HEK293T (cell line): ENCODE results near the gene METTL18.

Experiments
- ARNT ChIP-seq: fragments of 450-650 bp; IDR thresholded peaks from 2 replicates; pipeline ENCODE4 v1.6.1; 2017; ENCODE audit warnings: mild to moderate bottlenecking
- BHLHE40 ChIP-seq: fragments of 450-650 bp; IDR thresholded peaks from 2 replicates; pipeline ENCODE4 v1.6.1; 2016; ENCODE audit warnings: mild to moderate bottlenecking, moderate library complexity, borderline replicate concordance
- FOXA1 ChIP-seq: fragments of 450-650 bp; IDR thresholded peaks from 2 replicates; pipeline ENCODE4 v1.6.1; 2016; ENCODE audit warnings: mild to moderate bottlenecking
- FOXK2 ChIP-seq: fragments of 450-650 bp; IDR thresholded peaks from 2 replicates; pipeline ENCODE4 v1.6.1; 2016; ENCODE audit warnings: mild to moderate bottlenecking
- FOXM1 ChIP-seq: fragments of 450-650 bp; IDR thresholded peaks from 2 replicates; pipeline ENCODE4 v1.6.1; 2017; ENCODE audit warnings: mild to moderate bottlenecking, borderline replicate concordance
- HDGF ChIP-seq: fragments of 450-650 bp; IDR thresholded peaks from 2 replicates; pipeline ENCODE4 v1.6.1; 2017; ENCODE audit warnings: antibody characterized with exemption, borderline replicate concordance
- L3MBTL2 ChIP-seq: fragments of 450-650 bp; conservative IDR thresholded peaks from 2 replicates; pipeline ENCODE4 v1.6.1; 2016; ENCODE audit warnings: mild to moderate bottlenecking
- LEF1 ChIP-seq: fragments of 450-650 bp; IDR thresholded peaks from 2 replicates; pipeline ENCODE4 v1.6.1; 2017; ENCODE audit warnings: mild to moderate bottlenecking, borderline replicate concordance
- NFRKB ChIP-seq: fragments of 450-650 bp; IDR thresholded peaks from 2 replicates; pipeline ENCODE4 v1.6.1; 2016; ENCODE audit warnings: mild to moderate bottlenecking, moderate library complexity
- SP1 ChIP-seq: fragments of 450-650 bp; IDR thresholded peaks from 2 replicates; pipeline ENCODE4 v1.6.1; 2017
- SUZ12 ChIP-seq: fragments of 450-650 bp; IDR thresholded peaks from 2 replicates; pipeline ENCODE4 v1.6.1; 2016; ENCODE audit warnings: mild to moderate bottlenecking
- TARDBP ChIP-seq: fragments of 450-650 bp; IDR thresholded peaks from 2 replicates; pipeline ENCODE4 v1.6.1; 2016
- ZNF384 ChIP-seq: fragments of 450-650 bp; IDR thresholded peaks from 2 replicates; pipeline ENCODE4 v1.6.1; 2016

DNA sequence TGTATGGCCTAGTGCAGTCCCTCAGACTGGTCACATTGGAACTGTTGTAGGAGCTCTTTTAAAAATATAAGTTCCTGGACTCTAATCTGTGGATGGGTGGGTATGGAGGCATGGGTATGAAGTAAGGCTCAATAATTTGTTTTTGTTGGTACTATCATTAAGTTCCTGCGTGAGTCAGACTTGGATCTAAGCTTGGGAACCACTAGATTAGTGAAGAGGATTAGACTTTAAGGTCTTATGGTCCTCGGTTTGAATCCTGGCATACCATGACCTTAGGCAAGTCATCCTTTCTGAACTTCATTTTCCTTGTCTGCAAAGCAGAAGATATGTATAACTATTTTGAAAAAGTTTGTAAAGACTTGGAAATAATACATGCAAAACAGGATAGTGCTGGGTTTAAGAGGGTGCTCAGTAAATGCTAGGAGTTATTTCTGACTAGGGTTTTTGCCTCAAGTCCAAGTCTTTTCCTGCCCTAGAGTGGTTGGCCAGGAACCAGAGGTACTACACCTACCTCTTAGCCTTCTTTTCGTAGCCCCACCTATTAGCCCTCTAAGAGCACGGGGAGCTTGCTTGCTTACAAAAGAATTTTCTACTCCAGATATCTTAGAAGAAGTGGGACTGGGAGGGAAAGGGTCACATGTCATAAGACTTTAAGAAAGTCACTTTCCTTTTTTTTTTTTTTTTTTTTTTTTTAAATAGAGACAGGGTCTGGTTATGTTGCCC, 38.6 kb upstream of the METTL18 start:
- no peak for TF ChIP-seq SP1
- TF ChIP-seq L3MBTL2, result no peak
- TF ChIP-seq SUZ12, result no peak
- TF ChIP-seq BHLHE40, result no peak
- TF ChIP-seq ZNF384, result no peak
- TF ChIP-seq ARNT, result no peak
- TF ChIP-seq TARDBP, result no peak
- TF ChIP-seq LEF1, result no peak
- TF ChIP-seq FOXK2, result no peak
- TF ChIP-seq HDGF, result no peak
- no peak for TF ChIP-seq FOXM1
- no peak for TF ChIP-seq NFRKB
- no peak for TF ChIP-seq FOXA1
